Activated CD4-positive, CD25-positive, alpha-beta regulatory T cell treated with anti-CD3 and anti-CD28 coated beads, Interleukin-2, amount 50 U/mL, for 24 hours (primary cell): ENCODE results near the gene LY6G6C.

Source experiments
- ATAC-seq, 2 donors: fragments of 150-1000 bp; cut with Tn5 transposase; one replicate each; pipeline ENCODE4 v1.10.0; 2021; ENCODE audit warnings: mild to moderate bottlenecking in 1 of 2, moderate library complexity in 1 of 2

LY6G6C gene

GRCh38 chr6:31721351-31722020 lies at the start of gene LY6G6C:
Gene LY6G6C (minus strand): TSS chr6:31721746. CDS start chr6:31721679, 67 bp downstream.
- no peak for ATAC-seq

- no peak for ATAC-seq
These were observed 49.3 kb upstream of the LY6G6C start for GRCh38 chr6:31770860-31771259.

- ATAC-seq = peak; percentile 79 to 85
These were observed 48.3 kb upstream of the LY6G6C start for GRCh38 chr6:31769684-31770371.

DNA sequence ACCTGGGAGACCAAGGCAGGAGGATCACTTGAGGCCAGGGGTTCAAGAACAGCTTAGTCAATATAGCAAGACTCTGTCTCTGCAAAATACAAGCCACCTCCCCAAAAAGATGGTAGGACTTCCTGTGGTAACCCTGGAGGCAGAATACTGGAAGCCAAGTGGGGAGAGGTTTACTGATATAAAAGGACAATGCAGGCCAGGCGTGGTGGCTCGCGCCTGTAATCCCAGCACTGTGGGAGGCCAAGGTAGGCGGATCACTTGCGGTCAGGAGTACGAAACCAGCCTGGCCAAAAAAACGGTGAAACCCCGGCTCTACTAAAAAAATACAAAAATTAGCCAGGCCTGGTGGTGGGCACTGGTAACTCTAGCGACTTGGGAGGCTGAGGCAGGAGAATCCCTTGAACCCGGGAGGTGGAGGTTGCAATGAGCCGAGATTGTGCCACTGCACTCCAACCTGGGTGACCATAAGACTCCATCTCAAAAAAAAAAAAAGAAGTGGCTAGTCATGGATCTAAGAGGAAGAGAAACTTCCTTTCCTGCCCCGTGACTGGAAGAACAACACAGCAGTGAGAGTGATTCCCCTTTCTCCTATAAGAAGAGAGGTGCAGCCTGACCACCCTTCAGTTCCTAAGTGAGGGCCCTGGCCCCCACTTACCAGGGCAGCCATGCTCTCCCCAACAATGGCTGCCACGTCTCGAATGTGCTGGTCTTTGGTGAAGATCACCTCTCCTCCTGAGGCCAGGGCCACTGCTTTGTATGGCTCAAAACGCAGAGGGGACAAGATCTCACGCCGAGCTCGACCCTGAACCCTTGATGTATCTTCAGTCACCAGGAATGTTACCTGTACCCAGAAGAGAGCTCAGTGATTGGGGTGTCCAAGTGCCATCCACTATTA lies 47.1 kb upstream of the LY6G6C start:
- no peak for ATAC-seq

DNA sequence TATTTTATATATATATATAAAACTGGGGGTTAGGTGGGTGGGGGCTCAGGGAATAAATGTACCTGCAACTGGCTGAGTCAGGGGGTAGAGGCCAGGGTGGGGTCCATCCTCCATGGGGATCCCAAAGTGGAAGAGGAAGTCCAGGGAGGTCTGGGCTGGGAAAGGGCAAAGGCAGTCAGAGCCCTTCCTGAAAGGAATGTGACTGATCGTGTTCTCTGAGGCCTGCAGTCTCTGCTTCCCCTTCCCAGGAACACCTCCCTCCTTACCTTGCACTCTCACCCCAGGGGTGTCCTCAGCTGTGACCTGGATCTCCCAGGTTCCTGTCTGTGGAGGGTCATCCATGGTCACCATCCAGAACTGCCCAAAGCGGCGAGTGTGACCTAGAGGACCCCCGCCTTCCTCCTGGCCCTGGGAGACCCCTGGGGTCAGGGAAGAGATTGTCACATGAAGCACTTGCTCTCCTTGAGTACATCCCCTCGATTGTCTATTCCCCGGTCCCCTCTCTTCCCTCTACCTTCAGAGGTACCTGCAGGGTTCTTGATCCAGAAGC lies 45.6 kb upstream of the LY6G6C start:
- ATAC-seq = no peak

GRCh38 chr6:31765910-31766794 lies 44.6 kb upstream of the LY6G6C start:
- no peak for ATAC-seq

GRCh38 chr6:31765559-31765909 lies 44.0 kb upstream of the LY6G6C start:
- ATAC-seq = no peak

DNA sequence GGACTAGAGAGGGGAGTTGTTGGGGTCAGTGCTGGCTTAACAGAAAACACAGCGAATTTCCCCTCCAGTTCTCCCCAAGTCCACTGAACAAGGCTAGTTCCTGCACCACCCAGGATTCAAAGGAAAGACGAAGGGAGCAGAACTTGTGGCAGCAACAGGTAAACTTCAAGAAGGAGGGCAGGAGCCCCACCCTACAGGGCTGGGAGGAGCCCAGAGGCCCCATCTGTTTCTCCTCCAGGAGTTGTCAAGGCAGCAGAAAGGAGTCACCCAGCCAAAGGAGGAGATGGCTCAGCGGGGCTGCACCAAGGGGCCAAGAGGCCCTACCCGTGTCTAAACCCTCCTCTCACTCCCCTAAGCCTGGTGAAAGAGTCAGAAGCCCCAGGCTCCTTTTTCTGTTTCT lies 42.7 kb upstream of the LY6G6C start:
- ATAC-seq = no peak

DNA sequence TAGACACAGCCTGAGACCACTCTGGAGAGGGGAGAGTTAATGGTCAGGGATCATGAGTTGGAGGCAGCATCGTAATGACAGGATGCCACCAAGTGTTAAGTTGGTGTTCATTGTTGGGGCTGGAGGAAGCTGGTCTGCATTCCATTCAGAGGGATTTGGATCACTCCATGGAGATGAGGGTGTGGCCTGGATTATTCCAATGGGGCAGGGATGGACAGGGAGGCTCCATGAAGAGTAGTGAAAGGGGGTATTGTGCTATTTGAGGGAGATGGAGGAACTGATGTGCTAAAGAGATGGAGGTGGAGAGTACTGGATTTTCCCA lies 42.0 kb upstream of the LY6G6C start:
- ATAC-seq = no peak

DNA sequence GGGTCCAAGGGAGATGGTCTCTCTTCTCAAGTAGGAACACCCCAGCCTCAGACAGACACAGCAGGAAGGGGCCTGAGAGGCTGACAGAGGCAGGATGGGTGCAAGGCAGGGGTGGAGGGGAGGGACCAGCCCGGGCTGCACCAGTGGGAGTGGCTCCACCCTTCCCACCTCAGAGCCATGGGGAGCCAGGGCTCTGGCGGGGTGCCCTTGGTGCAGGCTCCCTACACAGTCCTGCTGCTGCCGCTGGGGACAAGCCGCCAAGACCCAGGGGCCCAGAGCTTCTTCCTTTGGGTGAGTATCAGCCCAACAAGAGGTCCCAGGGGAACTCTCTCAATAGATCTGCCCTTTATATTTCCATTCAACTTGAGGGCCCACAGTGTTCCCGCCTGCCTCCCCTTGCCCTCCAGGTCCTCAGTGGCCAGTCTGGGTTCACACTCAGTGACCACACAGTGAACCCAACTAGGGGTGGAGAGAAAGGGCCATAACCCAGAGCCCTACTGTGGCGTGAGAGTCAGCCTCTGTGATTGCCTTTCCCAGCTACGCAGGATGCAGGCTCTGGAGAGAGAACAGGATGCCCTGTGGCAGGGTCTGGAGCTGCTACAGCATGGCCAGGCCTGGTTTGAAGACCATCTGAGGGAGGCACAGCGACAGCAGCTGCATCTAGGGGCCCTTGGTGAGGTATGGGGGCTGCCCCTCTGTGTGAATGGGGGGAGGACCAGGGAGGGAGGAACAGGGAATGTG lies 41.5 kb upstream of the LY6G6C start:
- ATAC-seq = no peak

GRCh38 chr6:31762356-31762755 lies 40.8 kb upstream of the LY6G6C start, which contains the start of gene SAPCD1:
Gene SAPCD1 (plus strand): TSS chr6:31762656. CDS start chr6:31763055, 399 bp downstream.
- ATAC-seq = no peak

- ATAC-seq = no peak
These were observed 39.8 kb upstream of the LY6G6C start for GRCh38 chr6:31761343-31761742.

- no peak for ATAC-seq
These were observed 39.2 kb upstream of the LY6G6C start for GRCh38 chr6:31760790-31761189.

DNA sequence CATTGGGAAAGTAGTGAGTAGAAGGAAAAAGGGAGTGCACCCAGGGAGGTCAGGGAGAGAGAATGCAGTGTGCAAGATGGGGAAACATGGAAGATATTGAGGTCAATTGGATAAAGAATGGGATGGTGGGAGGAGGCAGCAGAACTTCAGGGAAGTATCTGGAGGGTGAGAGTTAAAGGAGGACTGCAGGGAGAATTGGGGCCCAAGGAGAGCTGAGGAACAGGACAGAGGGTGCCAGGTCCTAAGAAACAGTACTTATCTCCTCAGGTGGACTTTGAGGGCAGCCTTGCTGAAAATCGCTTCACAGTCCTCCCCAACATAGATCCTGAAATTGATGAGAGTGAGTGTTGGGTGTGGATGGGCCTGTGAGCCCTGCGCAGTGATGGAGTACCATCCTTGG lies 36.7 kb upstream of the LY6G6C start:
- ATAC-seq = no peak

DNA sequence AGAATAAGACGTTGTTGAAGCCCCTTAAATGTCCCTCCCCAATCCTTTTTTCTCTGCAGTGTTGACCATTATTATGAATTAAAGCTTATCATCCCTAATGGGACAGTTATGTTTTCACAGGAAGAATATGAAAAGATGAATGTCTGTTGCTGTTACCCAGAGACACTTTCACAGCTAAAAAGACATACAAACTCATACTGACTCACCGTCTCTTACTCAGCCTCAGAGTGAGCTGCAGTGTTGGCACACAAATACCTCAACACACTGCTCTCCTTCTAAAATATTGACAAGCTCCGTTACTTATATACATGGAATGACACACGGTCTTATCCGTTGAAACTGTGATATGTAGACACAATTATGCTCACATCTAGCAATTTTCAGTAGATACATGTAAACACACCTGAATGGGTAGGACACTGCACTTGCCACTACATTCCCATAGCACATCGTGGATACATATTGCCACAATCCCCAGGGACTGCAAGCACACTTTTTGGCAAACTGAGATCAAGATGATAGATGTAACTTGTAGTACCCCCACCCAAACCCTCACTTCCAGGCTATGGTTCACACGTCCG lies 31.3 kb upstream of the LY6G6C start:
- no peak for ATAC-seq

- ATAC-seq = no peak
These were observed 29.0 kb upstream of the LY6G6C start for GRCh38 chr6:31750411-31751022.

DNA sequence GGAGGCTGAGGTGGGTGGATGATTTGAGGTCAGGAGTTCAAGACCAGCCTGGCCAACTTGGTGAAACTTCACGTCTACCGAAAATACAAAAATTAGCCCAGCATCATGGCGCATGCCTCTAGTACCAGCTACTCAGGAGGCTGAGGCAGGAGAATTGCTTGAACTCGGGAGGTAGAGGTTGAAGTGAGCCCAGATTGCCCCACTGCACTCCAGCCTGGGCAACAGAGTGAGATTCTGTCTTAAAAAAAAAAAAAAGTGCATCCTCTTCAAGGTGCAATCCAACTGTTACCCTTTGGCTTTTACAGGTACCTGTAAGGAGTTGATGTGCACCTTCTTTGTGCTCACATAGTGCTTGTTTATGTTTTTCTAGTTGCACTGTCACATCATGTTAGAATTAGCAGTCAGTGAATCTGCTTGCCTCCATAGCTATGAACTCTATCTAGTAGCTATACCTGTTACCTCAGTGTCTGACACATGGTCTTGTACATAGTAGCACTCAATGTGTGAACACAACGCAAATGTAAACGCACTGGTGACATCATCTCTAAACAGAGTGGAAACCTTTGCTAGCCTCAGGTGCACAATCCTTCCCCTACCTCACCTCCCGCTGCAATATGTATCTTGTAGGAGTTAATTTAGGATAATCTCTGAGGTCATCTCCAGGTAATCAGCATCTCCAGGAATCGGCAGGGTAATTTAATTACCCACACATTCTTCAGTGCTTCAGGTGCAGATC lies 27.9 kb upstream of the LY6G6C start:
- no peak for ATAC-seq

DNA sequence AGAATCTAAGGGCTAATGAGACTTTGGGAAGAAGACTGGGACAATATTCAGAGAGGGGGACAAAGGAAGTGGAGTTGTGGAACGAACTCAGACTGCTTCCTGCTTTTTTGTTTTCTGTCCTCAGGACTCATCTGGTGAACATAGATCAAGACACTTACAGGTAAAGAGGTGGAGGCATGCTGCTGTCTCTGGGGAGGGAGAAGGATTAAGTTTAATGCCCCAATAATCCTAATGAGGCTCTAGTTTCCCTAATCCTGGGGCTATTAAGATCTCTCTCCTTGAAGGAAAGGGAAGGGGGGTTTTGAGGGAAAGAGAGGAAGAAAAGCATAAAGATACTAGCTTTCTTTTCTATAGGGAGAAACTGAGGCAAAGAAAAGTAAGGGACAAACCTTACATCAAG lies 22.9 kb upstream of the LY6G6C start:
- no peak for ATAC-seq

- no peak for ATAC-seq
These were observed 21.3 kb upstream of the LY6G6C start for GRCh38 chr6:31742894-31743293.

- ATAC-seq = no peak
These were observed 20.3 kb upstream of the LY6G6C start for GRCh38 chr6:31741815-31742214.
